ENCODE measurements around the gene CCDC192. TPM values are rescaled to one million over a fixed set of nuclear protein-coding genes. Genes with fewer than 3 reads are reported as not detected.

CCDC192 gene
- total and polyA plus RNA-seq, 8 donors: 0.81 to 1.6 (median 1.2) TPM; not detected in 2

DNA sequence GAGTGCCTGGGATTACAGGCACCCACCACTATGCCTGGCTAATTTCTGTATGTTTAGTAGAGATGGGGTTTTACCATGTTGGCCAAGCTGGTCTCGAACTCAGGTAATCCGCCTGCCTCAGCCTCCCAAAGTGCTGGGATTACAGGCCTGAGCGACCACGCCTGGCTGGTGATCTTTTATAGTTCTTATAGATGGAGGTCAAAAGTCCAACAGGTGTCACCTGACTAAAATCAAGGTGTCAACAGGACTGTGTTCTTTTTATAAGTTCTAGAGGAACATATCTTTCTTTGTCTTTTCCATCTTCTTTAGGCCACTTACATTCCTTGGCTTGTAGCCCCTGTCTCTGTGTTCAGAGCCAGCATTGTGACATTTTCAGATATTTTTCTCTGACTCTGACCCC is 224.9 kb downstream of the CCDC192 start:
- ATAC-seq: no peak
- Histone ChIP-seq H3K4me1 (peaks cover 0 to 6% of the 10 kb centered on the region in 2 donors), H3K9me3 (no peaks in the 10 kb centered on the region)

DNA sequence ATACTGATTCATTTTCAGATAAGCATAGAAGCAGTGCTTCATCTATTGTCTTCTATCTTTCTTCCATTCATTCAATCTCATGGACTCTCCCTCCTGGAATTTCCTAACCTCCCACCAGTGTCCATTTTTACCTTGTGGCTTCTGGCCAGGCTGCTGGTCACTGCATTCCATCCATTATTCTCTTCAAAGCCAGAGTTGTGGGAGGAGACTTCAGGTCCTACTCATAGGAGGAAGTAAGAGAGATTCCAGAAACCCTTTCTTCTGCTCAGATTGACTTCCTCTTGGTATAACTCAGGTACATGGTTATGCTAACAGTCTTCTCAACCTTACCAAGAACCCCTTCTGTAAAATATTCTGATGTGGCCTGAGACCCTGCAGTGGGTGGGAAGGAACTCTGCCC is 227.1 kb downstream of the CCDC192 start:
- H3K9me3 ChIP-seq: no peaks in the 10 kb centered on the region
- TF ChIP-seq, protein P1, sequence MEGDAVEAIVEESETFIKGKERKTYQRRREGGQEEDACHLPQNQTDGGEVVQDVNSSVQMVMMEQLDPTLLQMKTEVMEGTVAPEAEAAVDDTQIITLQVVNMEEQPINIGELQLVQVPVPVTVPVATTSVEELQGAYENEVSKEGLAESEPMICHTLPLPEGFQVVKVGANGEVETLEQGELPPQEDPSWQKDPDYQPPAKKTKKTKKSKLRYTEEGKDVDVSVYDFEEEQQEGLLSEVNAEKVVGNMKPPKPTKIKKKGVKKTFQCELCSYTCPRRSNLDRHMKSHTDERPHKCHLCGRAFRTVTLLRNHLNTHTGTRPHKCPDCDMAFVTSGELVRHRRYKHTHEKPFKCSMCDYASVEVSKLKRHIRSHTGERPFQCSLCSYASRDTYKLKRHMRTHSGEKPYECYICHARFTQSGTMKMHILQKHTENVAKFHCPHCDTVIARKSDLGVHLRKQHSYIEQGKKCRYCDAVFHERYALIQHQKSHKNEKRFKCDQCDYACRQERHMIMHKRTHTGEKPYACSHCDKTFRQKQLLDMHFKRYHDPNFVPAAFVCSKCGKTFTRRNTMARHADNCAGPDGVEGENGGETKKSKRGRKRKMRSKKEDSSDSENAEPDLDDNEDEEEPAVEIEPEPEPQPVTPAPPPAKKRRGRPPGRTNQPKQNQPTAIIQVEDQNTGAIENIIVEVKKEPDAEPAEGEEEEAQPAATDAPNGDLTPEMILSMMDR (IDR thresholded peaks at IDR 0.05): no peak
- ATAC-seq: no peak
- H3K36me3 ChIP-seq: no peaks in the 10 kb centered on the region
- H3K4me3 ChIP-seq: no peak overlapping the region
- peaks cover 0 to 5% of the 10 kb centered on the region in 2 donors for H3K4me1 ChIP-seq
- intact Hi-C loops (cut with DNase I): no loop called here
- no peaks in the 10 kb centered on the region for H3K27me3 ChIP-seq
- DNase-seq: no peak
- no peak overlapping the region for H3K27ac ChIP-seq

More for the DNA sequence above, 224.9 kb downstream of the CCDC192 start:
- intact Hi-C loops (cut with DNase I): no loop called here
- no peak overlapping the region for H3K27ac ChIP-seq
- DNase-seq: no peak
- no peaks in the 10 kb centered on the region for H3K27me3 ChIP-seq
- no peak overlapping the region for H3K4me3 ChIP-seq
- no peaks in the 10 kb centered on the region for H3K36me3 ChIP-seq
- TF ChIP-seq, protein P1 (IDR thresholded peaks at IDR 0.05): no peak

DNA sequence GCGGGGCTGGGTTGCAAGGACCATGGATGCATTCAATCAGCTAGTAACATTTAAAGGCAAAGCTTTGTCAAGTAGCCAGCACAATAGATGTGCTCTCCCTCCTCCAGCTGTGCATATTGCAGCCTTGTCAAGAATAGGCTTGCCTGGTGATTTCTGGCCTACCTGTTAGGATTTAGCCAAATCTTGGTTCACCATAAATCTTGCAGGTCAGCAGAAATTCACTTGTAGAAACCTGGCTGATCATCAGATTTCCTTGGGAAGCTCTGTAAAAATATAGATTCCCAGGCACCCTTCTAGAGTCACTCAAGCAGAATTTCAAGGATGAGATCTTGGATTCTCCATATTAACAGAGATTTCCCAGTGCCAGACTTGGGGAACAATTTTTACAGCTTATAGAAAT is 228.2 kb downstream of the CCDC192 start:
- ATAC-seq: no peak
- no peaks in the 10 kb centered on the region for H3K36me3 ChIP-seq
- no peaks in the 10 kb centered on the region for H3K9me3 ChIP-seq
- intact Hi-C loops (cut with DNase I): no loop called here
- no peaks in the 10 kb centered on the region for H3K4me1 ChIP-seq
- no peak for DNase-seq
- H3K4me3 ChIP-seq: no peak overlapping the region
- no peaks in the 10 kb centered on the region for H3K27me3 ChIP-seq
- no peak overlapping the region for H3K27ac ChIP-seq
- TF ChIP-seq, protein P1 (IDR thresholded peaks at IDR 0.05): no peak

DNA sequence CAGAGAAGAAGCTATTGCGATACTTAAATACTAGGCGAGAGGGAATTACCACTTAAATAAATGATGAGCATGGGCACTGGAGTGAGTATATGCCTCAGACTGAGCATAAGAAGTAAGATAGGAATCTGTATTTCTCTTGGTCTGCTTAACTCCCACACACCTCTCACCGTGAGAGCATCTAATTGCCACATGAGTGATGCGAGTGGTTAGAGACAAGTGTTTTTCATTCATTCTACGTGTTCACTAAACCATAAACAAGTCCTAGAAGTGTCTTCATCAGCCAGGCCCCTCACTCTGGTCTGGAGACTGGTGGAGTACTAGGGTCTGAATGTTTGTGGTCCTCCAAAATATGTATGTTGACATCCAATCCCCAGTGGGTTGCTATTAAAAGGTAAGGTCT is 230.2 kb downstream of the CCDC192 start:
- Histone ChIP-seq H3K27me3 (no peaks in the 10 kb centered on the region), H3K4me3 (no peak overlapping the region), H3K27ac (no peak overlapping the region), H3K9me3 (no peaks in the 10 kb centered on the region), H3K36me3 (no peaks in the 10 kb centered on the region), H3K4me1 (no peaks in the 10 kb centered on the region)
- intact Hi-C loops (cut with DNase I): no loop called here
- DNase-seq (no peak), ATAC-seq (no peak)
- TF ChIP-seq, protein P1 (IDR thresholded peaks at IDR 0.05): no peak

DNA sequence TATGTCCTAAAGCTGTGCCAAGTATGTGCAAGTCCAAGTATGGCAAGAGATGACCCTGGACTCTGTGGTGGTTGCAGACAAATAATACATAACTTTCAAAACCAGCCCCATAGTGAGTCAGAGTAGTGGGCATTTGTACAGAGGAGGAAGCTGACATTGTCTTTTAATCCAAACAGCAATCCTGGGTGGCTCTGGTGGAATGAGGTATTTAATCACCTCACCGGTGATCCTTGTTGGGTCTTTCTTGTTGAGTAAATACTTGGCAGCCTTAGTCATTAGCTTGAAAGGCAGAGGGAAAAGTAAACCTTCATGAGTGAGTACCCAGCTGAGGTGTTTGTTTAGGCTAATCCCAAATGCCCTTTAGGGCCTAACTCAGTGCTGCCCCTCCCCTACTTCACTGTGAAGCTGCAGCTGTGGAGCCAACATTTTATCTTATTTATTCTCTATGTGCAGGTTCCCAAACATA is 231.6 kb downstream of the CCDC192 start:
- Histone ChIP-seq H3K36me3 (no peaks in the 10 kb centered on the region), H3K27ac (peak overlapping the region; percentile 21 to 77), H3K4me3 (no peak overlapping the region), H3K27me3 (no peaks in the 10 kb centered on the region), H3K4me1 (no peaks in the 10 kb centered on the region), H3K9me3 (no peaks in the 10 kb centered on the region)
- intact Hi-C loops (cut with DNase I): no loop called here
- ATAC-seq (peak; percentile 96), DNase-seq (peak in 2 of 4 donors; percentile 33 to 61)
- TF ChIP-seq, protein P1 (IDR thresholded peaks at IDR 0.05): no peak

Measured in left lung (tissue), 10 donors.